ENCODE measurements around the gene NR2F6. TPM values are rescaled to one million over a fixed set of nuclear protein-coding genes. Genes with fewer than 3 reads are reported as not detected.
A peak's percentile ranks its signal among the peaks of the same experiment; 100 is the strongest.

The NR2F6 gene
- total RNA-seq, 1 donor from 2014 or later: 69.9 TPM

DNA sequence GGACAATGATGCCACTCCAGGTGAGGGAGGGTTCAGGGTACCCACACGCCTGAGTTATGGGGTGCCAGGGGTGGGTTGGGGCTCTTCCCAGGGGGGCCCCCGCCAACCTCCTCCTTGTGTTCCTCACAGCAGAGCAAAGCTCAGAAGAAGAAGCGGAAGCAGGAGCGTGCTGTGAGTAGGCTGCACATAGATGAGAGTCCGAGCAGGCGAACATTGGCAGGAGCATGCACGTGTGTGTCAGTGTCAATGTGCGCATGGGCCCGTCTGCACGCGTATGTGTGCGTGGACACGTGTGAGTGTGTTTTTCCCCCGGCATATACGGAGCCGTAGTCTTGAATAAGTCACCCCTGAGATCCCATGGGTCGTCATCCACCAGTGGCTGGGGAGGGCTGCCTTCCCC lies 43.0 kb downstream of the NR2F6 start:
- Mint-ChIP-seq H3K9me3 (ENCODE audit: unreplicated experiment) (no peaks in the 10 kb centered on the region), H3K4me3 (ENCODE audit: unreplicated experiment) (no peak overlapping the region), H3K27ac (ENCODE audit: unreplicated experiment) (no peak overlapping the region), H3K36me3 (ENCODE audit: low read depth, unreplicated experiment) (peaks cover 38% of the 10 kb centered on the region), H3K4me1 (ENCODE audit: unreplicated experiment) (no peaks in the 10 kb centered on the region), H3K27me3 (ENCODE audit: unreplicated experiment) (peaks cover 8% of the 10 kb centered on the region)
- DNase-seq (ENCODE audit: low spot score): no peak
- no peak for TF ChIP-seq CTCF (IDR thresholded peaks at IDR 0.05; ENCODE audit: unreplicated experiment)

DNA sequence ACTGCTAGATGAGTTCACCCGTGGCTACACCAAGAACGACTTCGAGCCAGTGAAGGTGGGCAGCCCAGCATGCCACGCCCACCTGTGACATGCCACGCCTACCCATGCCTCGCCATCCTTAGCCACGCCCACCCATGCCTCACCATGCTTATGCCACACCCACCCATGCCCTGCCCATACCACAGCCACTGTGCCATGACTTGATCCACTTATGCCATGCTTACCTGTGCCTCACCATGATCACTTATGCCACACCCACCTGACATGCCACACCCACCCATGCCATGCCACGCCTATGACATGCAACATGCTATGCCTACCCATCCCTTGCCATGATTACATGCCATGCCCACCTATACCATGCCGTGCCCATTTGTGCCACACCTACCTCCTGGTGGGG lies 43.5 kb downstream of the NR2F6 start:
- no peak overlapping the region for H3K27ac Mint-ChIP-seq (ENCODE audit: unreplicated experiment)
- no peak for DNase-seq (ENCODE audit: low spot score)
- peaks cover 41% of the 10 kb centered on the region for H3K36me3 Mint-ChIP-seq (ENCODE audit: low read depth, unreplicated experiment)

GRCh38 chr19:17200408-17201079 lies 45.2 kb downstream of the NR2F6 start:
- Mint-ChIP-seq H3K27ac (ENCODE audit: unreplicated experiment) (no peak overlapping the region), H3K4me3 (ENCODE audit: unreplicated experiment) (no peak overlapping the region), H3K27me3 (ENCODE audit: unreplicated experiment) (peaks cover 12% of the 10 kb centered on the region), H3K9me3 (ENCODE audit: unreplicated experiment) (no peaks in the 10 kb centered on the region), H3K4me1 (ENCODE audit: unreplicated experiment) (no peaks in the 10 kb centered on the region), H3K36me3 (ENCODE audit: low read depth, unreplicated experiment) (peaks cover 51% of the 10 kb centered on the region)
- no peak for TF ChIP-seq CTCF (IDR thresholded peaks at IDR 0.05; ENCODE audit: unreplicated experiment)
- DNase-seq (ENCODE audit: low spot score): no peak

More for the DNA sequence above, 43.5 kb downstream of the NR2F6 start:
- Mint-ChIP-seq H3K4me1 (ENCODE audit: unreplicated experiment) (no peaks in the 10 kb centered on the region), H3K27me3 (ENCODE audit: unreplicated experiment) (peaks cover 9% of the 10 kb centered on the region), H3K4me3 (ENCODE audit: unreplicated experiment) (peak overlapping the region; percentile 17), H3K9me3 (ENCODE audit: unreplicated experiment) (no peaks in the 10 kb centered on the region)
- TF ChIP-seq CTCF (IDR thresholded peaks at IDR 0.05; ENCODE audit: unreplicated experiment): no peak

- no peak overlapping the region for H3K27ac Mint-ChIP-seq (ENCODE audit: unreplicated experiment)
- H3K4me1 Mint-ChIP-seq (ENCODE audit: unreplicated experiment): no peaks in the 10 kb centered on the region
- peaks cover 6% of the 10 kb centered on the region for H3K27me3 Mint-ChIP-seq (ENCODE audit: unreplicated experiment)
- H3K36me3 Mint-ChIP-seq (ENCODE audit: low read depth, unreplicated experiment): peaks cover 52% of the 10 kb centered on the region
- TF ChIP-seq CTCF (IDR thresholded peaks at IDR 0.05; ENCODE audit: unreplicated experiment): no peak
- no peak overlapping the region for H3K4me3 Mint-ChIP-seq (ENCODE audit: unreplicated experiment)
- no peaks in the 10 kb centered on the region for H3K9me3 Mint-ChIP-seq (ENCODE audit: unreplicated experiment)
- no peak for DNase-seq (ENCODE audit: low spot score)
These were observed 48.1 kb downstream of the NR2F6 start for GRCh38 chr19:17197666-17198065.

GRCh38 chr19:17196610-17197009 lies 49.1 kb downstream of the NR2F6 start:
- Mint-ChIP-seq H3K4me3 (ENCODE audit: unreplicated experiment) (peak overlapping the region; percentile 32), H3K9me3 (ENCODE audit: unreplicated experiment) (no peaks in the 10 kb centered on the region), H3K27me3 (ENCODE audit: unreplicated experiment) (peaks cover 6% of the 10 kb centered on the region), H3K36me3 (ENCODE audit: low read depth, unreplicated experiment) (peaks cover 41% of the 10 kb centered on the region), H3K27ac (ENCODE audit: unreplicated experiment) (no peak overlapping the region), H3K4me1 (ENCODE audit: unreplicated experiment) (no peaks in the 10 kb centered on the region)
- TF ChIP-seq CTCF (IDR thresholded peaks at IDR 0.05; ENCODE audit: unreplicated experiment): no peak
- no peak for DNase-seq (ENCODE audit: low spot score)

Data from endothelial cell (in vitro differentiated cells).